A673 (cell line): ENCODE results near the gene FAM89B. TPM values are rescaled to one million over a fixed set of nuclear protein-coding genes. Genes with fewer than 3 reads are reported as not detected.

Experiments
- BruUV-seq: library from RNA; stranded (reverse); fragments of 400-500 nt; replicated peaks from 2 replicates; lab custom pipeline; 2021; lab: Mats Ljungman, UMichigan
- CTCF ChIA-PET: fragments of 300-600 bp; sonication (Branson Sonifier 250); formaldehyde crosslinking; loops from one replicate; lab custom pipeline; 2022; ENCODE audit warnings: antibody characterized with exemption; lab: Charles Lee
- POLR2A ChIA-PET: fragments of 300-600 bp; sonication (Branson Sonifier 250); formaldehyde crosslinking; loops from one replicate; lab custom pipeline; 2022; ENCODE audit warnings: antibody characterized with exemption; ENCODE audit not compliant: low non-redundant PET; lab: Charles Lee
- DNase-seq: peaks from one replicate; pipeline ENCODE4 v3.0.0-alpha.2; 2015; ENCODE audit warnings: low spot score
- H3K27ac ChIP-seq: fragments of 200-600 bp; sonication (generic); 2 replicates; pipeline ENCODE4 v1.5.1; 2016; ENCODE audit warnings: mixed run types, low read depth, mild to moderate bottlenecking, mixed read lengths, antibody characterized with exemption, low read length; ENCODE audit not compliant: poor library complexity, severe bottlenecking
- H3K27me3 ChIP-seq: fragments of 200-600 bp; sonication (generic); replicated peaks from 2 replicates; pipeline ENCODE4 v1.6.1; 2017; ENCODE audit warnings: mixed run types, low read depth, mild to moderate bottlenecking, mixed read lengths, antibody characterized with exemption, low read length; ENCODE audit not compliant: insufficient read depth, poor library complexity
- H3K36me3 ChIP-seq: fragments of 200-600 bp; sonication (generic); 2 replicates; pipeline ENCODE4 v1.6.1; 2016; ENCODE audit warnings: mixed run types, mild to moderate bottlenecking, mixed read lengths, antibody characterized with exemption, low read length; ENCODE audit not compliant: insufficient read depth, poor library complexity, severe bottlenecking
- H3K4me1 ChIP-seq: fragments of 200-600 bp; sonication (generic); 2 replicates; pipeline ENCODE4 v1.6.1; 2017; ENCODE audit warnings: mixed run types, mild to moderate bottlenecking, mixed read lengths, antibody characterized with exemption, low read length; ENCODE audit not compliant: insufficient read depth, poor library complexity, severe bottlenecking
- H3K4me3 ChIP-seq: fragments of 200-600 bp; sonication (generic); 2 replicates; pipeline ENCODE4 v1.5.1; 2016; ENCODE audit warnings: low read depth, mixed run types, mild to moderate bottlenecking, mixed read lengths, low read length; ENCODE audit not compliant: poor library complexity, severe bottlenecking
- H3K9me3 ChIP-seq: fragments of 200-600 bp; sonication (generic); 2 replicates; pipeline ENCODE4 v1.6.1; 2016; ENCODE audit warnings: mixed run types, low read depth, mild to moderate bottlenecking, mixed read lengths, antibody characterized with exemption, low read length; ENCODE audit not compliant: poor library complexity, severe bottlenecking
- EZH2 ChIP-seq: fragments of 200-600 bp; sonication (generic); IDR thresholded peaks from 2 replicates; pipeline ENCODE4 v1.6.1; 2017; ENCODE audit warnings: borderline replicate concordance, low read depth, mild to moderate bottlenecking, mixed read lengths, antibody characterized with exemption, low read length; ENCODE audit not compliant: poor library complexity, severe bottlenecking
- intact Hi-C: fragments of 100-400 bp; cut with micrococcal nuclease; formaldehyde crosslinking; loops from one replicate; pipeline ENCODE4 v1.10.0; 2022; ENCODE audit not compliant: unreplicated experiment
- total RNA-seq: library from RNA; stranded (reverse); gene quantifications from 2 replicates; pipeline ENCODE4 v1.2.3, GENCODE V29; 2021
- TF ChIP-seq, protein P1 (sequence below): fragments of 300-800, 200-600 bp; sonication (generic); conservative IDR thresholded peaks from 2 replicates; pipeline ENCODE4 v1.5.1; 2017; ENCODE audit warnings: low read depth, mild to moderate bottlenecking, antibody characterized with exemption, low read length, moderate library complexity, mixed read lengths

FAM89B gene
- total RNA-seq, 1 experiment from 2014 or later, result 88.3 TPM

DNA sequence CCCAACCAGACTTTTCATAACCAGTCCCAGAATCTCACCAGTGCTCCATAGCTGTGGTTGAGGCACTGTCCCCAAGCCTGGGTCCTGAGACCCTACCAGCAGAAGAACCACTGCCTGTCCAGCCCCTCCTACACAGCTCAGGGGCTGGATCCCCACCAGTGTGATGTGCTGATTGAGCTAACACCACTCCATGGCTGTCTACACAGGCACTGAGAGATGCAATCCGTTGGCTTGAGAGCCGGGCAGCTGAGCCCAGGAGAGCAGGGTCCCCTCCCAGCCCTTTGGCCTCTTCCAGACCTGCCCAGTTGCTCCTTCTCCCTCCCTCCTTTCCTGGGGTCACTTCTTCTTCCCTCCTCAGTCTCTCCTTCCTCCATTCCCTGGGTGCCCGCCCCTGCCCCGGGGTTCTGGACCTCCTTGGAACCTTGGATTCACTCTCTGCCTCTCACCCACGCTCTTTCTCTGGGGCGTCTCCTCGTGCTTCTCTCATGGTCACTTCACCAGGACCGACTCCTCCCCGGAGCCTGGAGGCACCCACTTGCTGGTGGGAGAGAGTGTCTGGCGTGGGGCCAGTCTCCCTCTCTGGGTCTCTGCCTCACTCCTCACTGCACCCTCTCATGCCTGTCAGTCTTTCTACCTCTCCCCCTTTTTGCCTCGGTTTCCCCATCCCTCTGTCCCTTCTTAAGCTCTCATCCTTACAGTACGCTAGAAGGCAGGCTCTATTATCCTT, 48.2 kb upstream of the FAM89B start:
- BruUV-seq, result no TSS peak
- no peak for TF ChIP-seq EZH2
- TF ChIP-seq, protein P1, sequence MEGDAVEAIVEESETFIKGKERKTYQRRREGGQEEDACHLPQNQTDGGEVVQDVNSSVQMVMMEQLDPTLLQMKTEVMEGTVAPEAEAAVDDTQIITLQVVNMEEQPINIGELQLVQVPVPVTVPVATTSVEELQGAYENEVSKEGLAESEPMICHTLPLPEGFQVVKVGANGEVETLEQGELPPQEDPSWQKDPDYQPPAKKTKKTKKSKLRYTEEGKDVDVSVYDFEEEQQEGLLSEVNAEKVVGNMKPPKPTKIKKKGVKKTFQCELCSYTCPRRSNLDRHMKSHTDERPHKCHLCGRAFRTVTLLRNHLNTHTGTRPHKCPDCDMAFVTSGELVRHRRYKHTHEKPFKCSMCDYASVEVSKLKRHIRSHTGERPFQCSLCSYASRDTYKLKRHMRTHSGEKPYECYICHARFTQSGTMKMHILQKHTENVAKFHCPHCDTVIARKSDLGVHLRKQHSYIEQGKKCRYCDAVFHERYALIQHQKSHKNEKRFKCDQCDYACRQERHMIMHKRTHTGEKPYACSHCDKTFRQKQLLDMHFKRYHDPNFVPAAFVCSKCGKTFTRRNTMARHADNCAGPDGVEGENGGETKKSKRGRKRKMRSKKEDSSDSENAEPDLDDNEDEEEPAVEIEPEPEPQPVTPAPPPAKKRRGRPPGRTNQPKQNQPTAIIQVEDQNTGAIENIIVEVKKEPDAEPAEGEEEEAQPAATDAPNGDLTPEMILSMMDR, result no peak
- intact Hi-C loops, result no loop called here
- Histone ChIP-seq H3K27me3 (no peaks in the 10 kb centered on the region), H3K9me3 (no peaks in the 10 kb centered on the region), H3K36me3 (peaks cover 9% of the 10 kb centered on the region), H3K4me3 (peak overlapping the region; percentile 32), H3K27ac (peak overlapping the region; percentile 43), H3K4me1 (peaks cover 14% of the 10 kb centered on the region)
- DNase-seq, result no peak
- ChIA-PET CTCF (interaction anchor here (0.5 kb wide), 1 partner anchor 23 kb away, joined by 6 read pairs; no protein-coding TSS in a partner anchor), POLR2A (interaction anchor here (0.6 to 0.7 kb wide), 3 partner anchors 10 to 351 kb away, joined by 3 to 5 read pairs (median 4); no protein-coding TSS in a partner anchor)

DNA sequence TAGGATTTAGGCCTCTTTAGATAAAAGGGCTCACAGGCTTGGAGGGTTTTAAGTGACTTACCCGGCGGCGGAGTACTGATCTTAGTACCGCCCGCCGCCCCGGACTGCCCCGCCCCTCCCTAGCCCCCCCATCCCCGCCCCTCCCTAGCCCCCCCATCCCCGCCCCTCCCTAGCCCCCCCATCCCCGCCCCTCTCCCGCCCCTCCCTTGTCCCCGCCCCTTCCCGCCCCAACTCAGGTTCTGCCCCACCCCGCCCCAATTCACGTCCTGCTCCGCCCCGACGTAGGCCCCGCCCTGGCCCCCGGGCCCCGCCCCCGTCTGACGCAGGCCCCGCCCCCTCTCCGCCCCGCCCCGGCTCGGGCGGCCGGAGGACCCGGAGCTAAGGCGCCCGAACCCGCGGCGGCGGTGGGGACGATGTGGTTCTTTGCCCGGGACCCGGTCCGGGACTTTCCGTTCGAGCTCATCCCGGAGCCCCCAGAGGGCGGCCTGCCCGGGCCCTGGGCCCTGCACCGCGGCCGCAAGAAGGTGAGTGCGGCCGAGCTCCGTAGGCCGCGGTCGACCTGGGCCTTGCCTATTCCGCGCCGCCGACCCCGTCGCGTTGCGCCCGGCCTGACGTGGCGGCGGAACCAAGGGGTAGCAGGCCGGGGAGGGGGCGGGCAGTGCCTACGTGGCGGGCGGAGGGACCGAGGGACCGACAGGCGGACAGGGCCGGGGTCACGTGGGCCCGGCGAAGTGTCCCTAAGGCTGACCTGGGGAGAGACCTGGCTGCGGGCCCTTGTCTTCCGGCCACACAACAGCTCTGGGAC, 47.4 kb upstream of the FAM89B start, which contains the start of gene SCYL1:
Gene SCYL1 (plus strand): TSS at position 343 of the 805 bp plus-strand sequence. CDS start 71 bp downstream, at position 414.
- H3K9me3 ChIP-seq, result no peaks in the 10 kb centered on the region
- peak within 1 kb of the TSS; percentile 91 for H3K27ac ChIP-seq
- no peaks in the 10 kb centered on the region for H3K27me3 ChIP-seq
- intact Hi-C loops, result no loop called here
- peaks cover 14% of the 10 kb centered on the region for H3K4me1 ChIP-seq
- peak within 1 kb of the TSS; percentile 91 for H3K4me3 ChIP-seq
- POLR2A ChIA-PET, result interaction anchor here (0.6 to 0.7 kb wide), 2 partner anchors 9 to 48 kb away, joined by 3 read pairs; no protein-coding TSS in a partner anchor
- BruUV-seq, result no TSS peak
- CTCF ChIA-PET, result interaction anchor here (0.6 to 1.0 kb wide), 3 partner anchors 15 to 750 kb away, joined by 3 to 4 read pairs (median 4); no protein-coding TSS in a partner anchor
- DNase-seq, result peak; percentile 81
- TF ChIP-seq, protein P1, result no peak
- no peak for TF ChIP-seq EZH2
- peaks cover 15% of the 10 kb centered on the region for H3K36me3 ChIP-seq
